ENCODE measurements around the gene NFS1.

Gene NFS1

DNA sequence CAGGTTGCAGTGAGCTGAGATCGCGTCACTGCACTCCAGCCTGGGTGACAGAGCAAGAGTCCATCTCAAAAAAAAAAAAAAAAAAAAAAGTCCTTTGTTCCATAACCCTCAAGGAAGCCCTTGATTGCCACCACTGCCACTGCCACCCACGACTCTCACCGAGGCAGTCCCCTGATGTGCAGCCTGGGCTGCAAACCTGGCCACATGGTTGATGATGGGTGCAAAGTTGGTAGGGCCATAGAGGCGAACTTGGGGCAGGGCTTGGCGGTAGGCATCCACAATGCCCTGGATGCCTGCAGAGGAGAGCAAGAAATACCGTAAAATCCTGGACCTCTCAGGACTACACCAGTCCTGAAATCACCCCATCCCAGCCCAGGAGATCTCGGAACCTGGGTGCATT, 72.0 kb downstream of the NFS1 start:
- H3K27ac ChIP-seq: no peak overlapping the region
- TF ChIP-seq ZFX (IDR thresholded peaks at IDR 0.05; ENCODE audit: borderline replicate concordance): no peak
- TF ChIP-seq, protein P1, sequence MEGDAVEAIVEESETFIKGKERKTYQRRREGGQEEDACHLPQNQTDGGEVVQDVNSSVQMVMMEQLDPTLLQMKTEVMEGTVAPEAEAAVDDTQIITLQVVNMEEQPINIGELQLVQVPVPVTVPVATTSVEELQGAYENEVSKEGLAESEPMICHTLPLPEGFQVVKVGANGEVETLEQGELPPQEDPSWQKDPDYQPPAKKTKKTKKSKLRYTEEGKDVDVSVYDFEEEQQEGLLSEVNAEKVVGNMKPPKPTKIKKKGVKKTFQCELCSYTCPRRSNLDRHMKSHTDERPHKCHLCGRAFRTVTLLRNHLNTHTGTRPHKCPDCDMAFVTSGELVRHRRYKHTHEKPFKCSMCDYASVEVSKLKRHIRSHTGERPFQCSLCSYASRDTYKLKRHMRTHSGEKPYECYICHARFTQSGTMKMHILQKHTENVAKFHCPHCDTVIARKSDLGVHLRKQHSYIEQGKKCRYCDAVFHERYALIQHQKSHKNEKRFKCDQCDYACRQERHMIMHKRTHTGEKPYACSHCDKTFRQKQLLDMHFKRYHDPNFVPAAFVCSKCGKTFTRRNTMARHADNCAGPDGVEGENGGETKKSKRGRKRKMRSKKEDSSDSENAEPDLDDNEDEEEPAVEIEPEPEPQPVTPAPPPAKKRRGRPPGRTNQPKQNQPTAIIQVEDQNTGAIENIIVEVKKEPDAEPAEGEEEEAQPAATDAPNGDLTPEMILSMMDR (IDR thresholded peaks at IDR 0.05): no peak

DNA sequence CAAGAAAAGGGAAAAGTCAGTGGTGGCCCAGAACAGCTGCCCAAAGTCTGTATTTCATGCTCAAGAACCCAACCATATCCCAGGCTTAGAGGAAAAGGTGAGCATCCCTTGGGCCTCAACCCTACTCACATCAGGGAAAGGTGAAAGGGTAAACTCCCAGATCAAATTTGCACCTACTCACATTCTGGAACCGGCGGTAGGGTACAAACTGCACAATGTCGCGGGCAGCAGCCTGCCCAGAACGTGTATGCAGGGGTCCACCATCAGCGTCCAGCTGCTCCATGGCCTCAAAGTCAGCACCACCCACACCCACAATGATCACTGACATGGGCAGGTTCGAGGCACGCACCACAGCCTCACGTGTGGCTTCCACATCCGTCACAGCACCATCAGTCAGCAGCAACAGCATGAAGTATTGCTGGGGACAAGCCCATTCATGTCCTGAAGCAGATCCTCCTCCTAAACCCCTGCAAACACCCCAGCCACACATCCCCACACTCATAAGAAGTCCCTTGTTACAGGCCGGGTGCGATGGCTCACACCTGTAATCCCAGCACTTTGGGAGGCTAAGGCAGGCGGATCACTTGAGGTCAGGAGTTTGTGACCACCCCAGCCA, 72.7 kb downstream of the NFS1 start:
- TF ChIP-seq, protein P1 (IDR thresholded peaks at IDR 0.05): no peak
- no peak for TF ChIP-seq ZFX (IDR thresholded peaks at IDR 0.05; ENCODE audit: borderline replicate concordance)
- no peak overlapping the region for H3K27ac ChIP-seq

DNA sequence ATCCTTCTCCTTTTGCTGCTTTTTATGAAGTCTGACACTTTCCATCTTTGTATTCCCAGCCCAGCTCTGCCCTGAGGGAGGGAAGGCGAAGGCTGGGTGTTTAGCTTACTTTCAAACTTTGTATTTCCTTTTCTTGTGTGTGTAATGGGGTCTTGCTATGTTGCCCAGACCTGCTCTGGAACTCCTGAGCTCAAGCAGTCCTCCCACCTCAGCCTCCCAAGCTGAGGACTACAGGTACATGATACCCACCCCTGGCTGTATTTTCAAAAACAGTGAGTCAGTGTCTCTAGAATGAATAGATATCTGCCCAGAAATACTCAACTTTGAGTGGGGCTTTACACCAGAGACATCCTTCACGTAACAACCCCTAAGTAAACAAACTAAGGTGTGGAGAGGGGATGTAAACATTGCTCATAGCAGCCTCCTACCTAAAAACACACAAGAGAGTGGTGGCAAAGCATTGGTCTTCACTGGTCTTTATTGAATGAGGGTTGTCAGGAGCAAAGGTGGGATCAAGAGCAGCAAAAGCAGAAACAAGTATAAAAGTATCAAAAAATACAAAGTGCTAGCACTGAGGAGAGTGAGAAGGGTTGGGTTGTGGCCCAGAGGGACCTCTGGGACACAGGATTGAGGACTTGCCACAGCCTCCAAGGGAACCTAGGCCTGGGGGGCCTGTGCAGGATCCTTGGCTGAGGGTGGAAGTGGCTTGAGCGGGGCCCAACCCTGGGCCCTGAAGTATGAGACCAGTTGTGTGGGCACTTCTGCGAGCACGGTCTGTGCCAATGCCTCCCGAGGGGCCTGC, 73.4 kb downstream of the NFS1 start:
- TF ChIP-seq, protein P1 (IDR thresholded peaks at IDR 0.05): no peak
- no peak for TF ChIP-seq ZFX (IDR thresholded peaks at IDR 0.05; ENCODE audit: borderline replicate concordance)
- H3K27ac ChIP-seq: no peak overlapping the region

DNA sequence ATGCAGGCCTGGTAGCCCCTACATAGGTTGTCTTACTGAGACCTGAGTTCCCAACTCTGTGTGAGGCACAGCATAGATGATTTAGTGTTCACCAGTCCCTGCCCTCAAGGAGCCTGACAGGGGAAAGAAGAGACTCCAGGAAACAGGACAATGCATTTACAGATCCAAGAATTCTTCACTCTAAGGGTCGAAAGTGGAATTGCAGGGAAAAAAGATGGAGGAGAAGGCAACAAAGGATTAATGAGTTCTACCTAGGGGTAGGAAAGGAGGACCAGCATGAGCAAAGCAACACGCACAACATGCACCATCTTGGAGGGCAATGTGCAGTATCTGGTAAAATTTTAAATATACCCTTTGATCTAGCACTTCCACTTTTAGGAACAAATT, 77.6 kb downstream of the NFS1 start:
- no peak for TF ChIP-seq ZFX (IDR thresholded peaks at IDR 0.05; ENCODE audit: borderline replicate concordance)
- TF ChIP-seq, protein P1 (IDR thresholded peaks at IDR 0.05): no peak
- no peak overlapping the region for H3K27ac ChIP-seq

DNA sequence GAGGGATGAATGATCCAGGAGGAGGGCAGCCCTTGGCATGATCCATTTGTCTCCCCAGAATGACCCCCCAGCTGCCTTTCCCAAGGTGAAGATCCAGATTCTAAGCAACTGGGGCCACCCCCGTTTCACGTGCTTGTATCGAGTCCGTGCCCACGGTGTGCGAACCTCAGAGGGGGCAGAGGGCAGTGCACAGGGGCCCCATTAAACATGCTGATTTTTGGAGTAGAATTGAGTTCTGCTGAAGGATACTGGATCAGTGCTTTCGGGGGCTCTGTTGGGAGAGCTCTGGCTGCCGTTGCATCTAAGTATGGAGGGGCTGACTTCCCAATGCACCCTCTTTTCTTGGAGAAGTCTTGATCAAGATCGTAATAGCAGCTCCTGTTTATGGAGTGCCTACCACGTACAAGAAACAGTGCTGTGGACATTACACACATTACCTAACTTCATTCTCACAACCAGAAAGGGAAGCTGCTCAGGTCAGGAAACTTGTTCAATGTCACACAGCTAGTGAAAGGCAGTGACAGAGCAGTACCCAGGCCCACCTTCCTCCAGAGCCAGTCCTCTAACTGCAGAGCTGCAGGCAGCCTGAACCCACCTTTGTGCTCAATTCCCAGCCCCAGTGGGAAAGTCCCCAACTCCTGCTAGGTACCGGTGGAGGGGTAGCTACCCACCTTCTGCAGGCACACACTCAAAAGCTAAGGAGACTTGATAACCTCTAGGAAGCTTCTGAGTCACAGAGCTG, 78.2 kb downstream of the NFS1 start:
- TF ChIP-seq, protein P1 (IDR thresholded peaks at IDR 0.05): no peak
- no peak for TF ChIP-seq ZFX (IDR thresholded peaks at IDR 0.05; ENCODE audit: borderline replicate concordance)

DNA sequence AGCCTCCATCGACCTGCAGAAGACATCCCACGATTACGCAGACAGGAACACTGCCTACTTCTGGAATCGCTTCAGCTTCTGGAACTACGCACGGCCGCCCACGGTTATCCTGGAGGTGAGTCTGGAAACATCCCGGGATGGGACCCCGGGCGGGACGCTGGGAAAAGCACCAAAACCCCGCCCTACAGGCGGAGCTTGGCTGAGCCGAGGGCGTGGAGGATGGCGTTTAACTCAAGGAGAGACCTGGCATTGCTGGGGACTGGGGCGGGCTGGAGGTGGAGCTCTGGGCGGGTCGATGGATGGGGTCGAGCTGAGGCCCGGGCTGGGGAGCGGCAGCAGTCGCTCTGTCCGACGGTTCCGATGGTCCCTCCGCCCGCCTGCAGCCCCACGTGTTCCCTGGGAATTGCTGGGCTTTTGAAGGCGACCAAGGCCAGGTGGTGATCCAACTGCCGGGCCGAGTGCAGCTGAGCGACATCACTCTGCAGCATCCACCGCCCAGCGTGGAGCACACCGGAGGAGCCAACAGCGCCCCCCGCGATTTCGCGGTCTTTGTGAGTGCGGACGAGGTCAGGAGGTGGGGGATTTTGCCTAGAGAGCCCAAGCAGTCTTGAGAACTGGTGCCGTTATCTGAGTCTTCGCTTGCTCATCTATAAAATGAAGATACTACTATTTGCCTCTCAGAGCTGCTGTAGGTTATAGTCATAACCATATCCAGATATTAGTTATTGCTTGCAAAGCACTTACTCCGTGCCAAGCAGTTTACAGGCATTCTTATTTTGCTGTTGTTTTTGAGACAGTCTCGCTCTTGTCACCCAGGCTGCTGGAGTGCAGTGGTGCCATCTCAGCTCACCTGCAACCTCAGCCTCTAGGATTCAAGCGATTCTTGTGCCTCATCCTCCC, 79.7 kb downstream of the NFS1 start:
- TF ChIP-seq, protein P1 (IDR thresholded peaks at IDR 0.05): peak; percentile 69
- no peak for TF ChIP-seq ZFX (IDR thresholded peaks at IDR 0.05; ENCODE audit: borderline replicate concordance)
- peak overlapping the region; percentile 88 for H3K27ac ChIP-seq

More for the DNA sequence above, 78.2 kb downstream of the NFS1 start:
- no peak overlapping the region for H3K27ac ChIP-seq

All from 22Rv1 (cell line).